Left ventricle myocardium inferior (tissue), 1 donor: Measurements from ENCODE around the gene NOSIP. TPM values are rescaled to one million over a fixed set of nuclear protein-coding genes. Genes with fewer than 3 reads are reported as not detected.

ENCODE experiments used
- DNase-seq: peaks from one replicate; pipeline ENCODE4 v3.0.0-alpha.2; 2020
- H3K27ac ChIP-seq: fragments of 200-600 bp; replicated peaks from 2 replicates; pipeline ENCODE4 v1.8.0; 2021
- H3K27me3 ChIP-seq: fragments of 200-600 bp; 2 replicates; pipeline ENCODE4 v1.8.0; 2021; ENCODE audit warnings: low read depth
- H3K36me3 ChIP-seq: fragments of 200-600 bp; 2 replicates; pipeline ENCODE4 v1.8.0; 2021
- H3K4me1 ChIP-seq: fragments of 200-600 bp; 2 replicates; pipeline ENCODE4 v1.8.0; 2021
- H3K4me3 ChIP-seq: fragments of 200-600 bp; 2 replicates; pipeline ENCODE4 v1.8.0; 2021; ENCODE audit warnings: mild to moderate bottlenecking, moderate library complexity
- H3K9me3 ChIP-seq: fragments of 200-600 bp; replicated peaks from 2 replicates; pipeline ENCODE4 v1.8.0; 2021
- CTCF ChIP-seq: fragments of 200-600 bp; IDR thresholded peaks from 2 replicates; pipeline ENCODE4 v1.8.0; 2021; ENCODE audit warnings: antibody characterized with exemption, mild to moderate bottlenecking, borderline replicate concordance
- intact Hi-C: fragments of 100-400 bp; cut with micrococcal nuclease; formaldehyde crosslinking; loops from one replicate; pipeline ENCODE4 v1.11.0; 2022
- total RNA-seq: library from RNA; stranded (reverse); fragmentation: NEBNext Ultra II Directional; extraction: Animal tissue kit (Norgen Biotek cat#: 25700); gene quantifications from one replicate; pipeline ENCODE4 v1.2.1, GENCODE V29; 2021
- donor health status: DM: no; HTN: yes; CAD: no; lungs with severe emphysema.

The NOSIP gene
- total RNA-seq, 1 donor from 2014 or later: 47.3 TPM

- H3K4me1 ChIP-seq: peaks cover 27% of the 10 kb centered on the region
- peaks cover 66% of the 10 kb centered on the region for H3K36me3 ChIP-seq
- H3K27me3 ChIP-seq: no peaks in the 10 kb centered on the region
- no peak for DNase-seq
- intact Hi-C loops: no loop called here
- no peak overlapping the region for H3K4me3 ChIP-seq
- no peak overlapping the region for H3K27ac ChIP-seq
- H3K9me3 ChIP-seq: peaks cover 5% of the 10 kb centered on the region
- no peak for TF ChIP-seq CTCF
These were observed 36.6 kb upstream of the NOSIP start for GRCh38 chr19:49616945-49617344.

GRCh38 chr19:49616532-49616931 is 36.2 kb upstream of the NOSIP start:
- DNase-seq: no peak
- Histone ChIP-seq H3K4me3 (no peak overlapping the region), H3K9me3 (peaks cover 5% of the 10 kb centered on the region), H3K27me3 (no peaks in the 10 kb centered on the region), H3K36me3 (peaks cover 63% of the 10 kb centered on the region), H3K27ac (no peak overlapping the region), H3K4me1 (peaks cover 27% of the 10 kb centered on the region)
- no peak for TF ChIP-seq CTCF
- intact Hi-C loops: no loop called here

GRCh38 chr19:49615861-49616260 is 35.5 kb upstream of the NOSIP start:
- TF ChIP-seq CTCF: no peak
- Histone ChIP-seq H3K36me3 (peaks cover 63% of the 10 kb centered on the region), H3K4me3 (no peak overlapping the region), H3K27me3 (no peaks in the 10 kb centered on the region), H3K4me1 (peaks cover 27% of the 10 kb centered on the region), H3K27ac (no peak overlapping the region), H3K9me3 (peaks cover 5% of the 10 kb centered on the region)
- DNase-seq: no peak
- intact Hi-C loops: no loop called here

- TF ChIP-seq CTCF: no peak
- intact Hi-C loops: no loop called here
- no peak overlapping the region for H3K4me3 ChIP-seq
- no peaks in the 10 kb centered on the region for H3K27me3 ChIP-seq
- H3K27ac ChIP-seq: no peak overlapping the region
- peaks cover 27% of the 10 kb centered on the region for H3K4me1 ChIP-seq
- no peak for DNase-seq
- peaks cover 5% of the 10 kb centered on the region for H3K9me3 ChIP-seq
- peaks cover 69% of the 10 kb centered on the region for H3K36me3 ChIP-seq
These were observed 33.9 kb upstream of the NOSIP start for GRCh38 chr19:49614096-49614833.

- Histone ChIP-seq H3K27me3 (no peaks in the 10 kb centered on the region), H3K36me3 (peaks cover 72% of the 10 kb centered on the region), H3K27ac (no peak overlapping the region), H3K9me3 (peaks cover 5% of the 10 kb centered on the region), H3K4me3 (no peak overlapping the region), H3K4me1 (peaks cover 27% of the 10 kb centered on the region)
- no peak for TF ChIP-seq CTCF
- intact Hi-C loops: no loop called here
- DNase-seq: no peak
These were observed 33.0 kb upstream of the NOSIP start for GRCh38 chr19:49613374-49613773.
